HG03354 (cell line): ENCODE data around the gene MT1M.
"Not testable (repeated sequence)": the region's sequence is repeated elsewhere in the genome, so short reads cannot be mapped to it uniquely, and the experiment has no call there.

Experiments used
- ATAC-seq: cut with Tn5 transposase; IDR thresholded peaks from one replicate; pipeline ENCODE4 v1.9.1; 2021; ENCODE audit warnings: mild to moderate bottlenecking; ENCODE audit not compliant: unreplicated experiment, poor library complexity, severe bottlenecking

MT1M gene

GRCh38 chr16:56645311-56645710 is 12.9 kb downstream of the MT1M start:
- no peak for ATAC-seq

GRCh38 chr16:56645838-56646237 is 13.4 kb downstream of the MT1M start:
- ATAC-seq, result no peak

- ATAC-seq, result no peak
Observed at GRCh38 chr16:56647641-56648431, 15.4 kb downstream of the MT1M start.

GRCh38 chr16:56649271-56649670 is 16.8 kb downstream of the MT1M start:
- ATAC-seq, result no peak

- ATAC-seq, result no peak
Observed at GRCh38 chr16:56649820-56650219, 17.4 kb downstream of the MT1M start.

- no peak for ATAC-seq
Observed at GRCh38 chr16:56651586-56651985, 19.1 kb downstream of the MT1M start, which contains the start of gene MT1B. MT1B (plus strand) TSS chr16:56651886; CDS start chr16:56651954, 68 bp downstream.

GRCh38 chr16:56652600-56652999 is 20.1 kb downstream of the MT1M start:
- ATAC-seq, result no peak

- no peak for ATAC-seq
Observed at GRCh38 chr16:56653218-56653617, 20.8 kb downstream of the MT1M start.

GRCh38 chr16:56657555-56658326 is 25.3 kb downstream of the MT1M start, which contains the start of gene MT1F:
MT1F (plus strand) TSS chr16:56657959; CDS start chr16:56658059, 100 bp downstream.
- ATAC-seq, result no peak

GRCh38 chr16:56658327-56658875 is 25.9 kb downstream of the MT1M start:
- ATAC-seq, result no peak

- no peak for ATAC-seq
Observed at GRCh38 chr16:56662357-56663354, 30.2 kb downstream of the MT1M start.

- no peak for ATAC-seq
Observed at GRCh38 chr16:56664506-56664905, 32.0 kb downstream of the MT1M start.

GRCh38 chr16:56665286-56666261 is 33.1 kb downstream of the MT1M start:
- ATAC-seq, result not testable (repeated sequence)

GRCh38 chr16:56667581-56668571 is 35.4 kb downstream of the MT1M start, which contains the start of gene MT1G:
MT1G (minus strand) TSS chr16:56668065; CDS start chr16:56667993, 72 bp downstream.
- ATAC-seq, result no peak

- no peak for ATAC-seq
Observed at GRCh38 chr16:56669005-56669839, 36.8 kb downstream of the MT1M start, which contains the start of gene MT1H. MT1H (plus strand) TSS chr16:56669814; CDS start chr16:56669885, 71 bp downstream.
